ENCODE results near the gene FRMD5. TPM values are rescaled to one million over a fixed set of nuclear protein-coding genes. Genes with fewer than 3 reads are reported as not detected.

Gene FRMD5
- total and polyA plus RNA-seq, 2 experiments from 2014 or later, result 5.9 to 10.1 TPM

- peaks cover 11% of the 10 kb centered on the region for H3K4me1 ChIP-seq (ENCODE audit: insufficient read depth)
- no peak overlapping the region for H3K27ac Mint-ChIP-seq
- 0 out of 2 replicates have a peak, but pooled peaks cover 1% of the 10 kb centered on the region for H3F3A ChIP-seq (replicated peaks; ENCODE audit: low read depth)
- no peak overlapping the region for H3K4me3 Mint-ChIP-seq
- H3K9me2 ChIP-seq (ENCODE audit: insufficient read depth), result no peaks in the 10 kb centered on the region
- H2AFZ ChIP-seq, result no peak overlapping the region
- H3K4me1 Mint-ChIP-seq, result peaks cover 17% of the 10 kb centered on the region
- H3K4me3 ChIP-seq, result no peak overlapping the region
- no peak for TF ChIP-seq ZNF114 (CRISPR knock-in tag; IDR thresholded peaks at IDR 0.05)
- no peak for TF ChIP-seq NANOG (IDR thresholded peaks at IDR 0.05; ENCODE audit: borderline replicate concordance)
- TF ChIP-seq ETS1 (IDR thresholded peaks at IDR 0.05), result no peak
- no peak for TF ChIP-seq STAT1 (IDR thresholded peaks at IDR 0.05; ENCODE audit: unreplicated experiment)
- no peak for TF ChIP-seq CTCF (conservative IDR thresholded peaks at IDR 0.05; ENCODE audit: low read depth in 2 of 2)
- no peak for TF ChIP-seq ZNF462 (CRISPR knock-in tag; IDR thresholded peaks at IDR 0.05)
- no peak for TF ChIP-seq POLR2AphosphoS5 (IDR thresholded peaks at IDR 0.05; ENCODE audit: low read depth)
- TF ChIP-seq REST (IDR thresholded peaks at IDR 0.05; ENCODE audit: unreplicated experiment), result no peak
- no peak for TF ChIP-seq EZH2 (IDR thresholded peaks at IDR 0.05; ENCODE audit: low read depth, unreplicated experiment)
- no peak for TF ChIP-seq ZNF331 (CRISPR knock-in tag; IDR thresholded peaks at IDR 0.05; ENCODE audit: low read depth)
- TF ChIP-seq JUNB (IDR thresholded peaks at IDR 0.05; ENCODE audit: unreplicated experiment), result no peak
- no peaks in the 10 kb centered on the region for H3K27me3 ChIP-seq (ENCODE audit: insufficient read depth)
- no peak overlapping the region for H3K27ac ChIP-seq (ENCODE audit: low read depth)
- H3K36me3 Mint-ChIP-seq (ENCODE audit: low read depth), result peaks cover 16% of the 10 kb centered on the region; the same call in 2 of the 3 replicates
- H4K20me1 ChIP-seq (replicated peaks; ENCODE audit: insufficient read depth), result no peaks in the 10 kb centered on the region
- ATAC-seq (no peak), DNase-seq (ENCODE audit: low spot score) (no peak)
- H3K79me2 ChIP-seq (replicated peaks; ENCODE audit: insufficient read depth), result no peaks in the 10 kb centered on the region
- H3K27me3 Mint-ChIP-seq (ENCODE audit: insufficient read depth, low read depth, poor library complexity), result peaks cover 6% of the 10 kb centered on the region
- H3K9me3 Mint-ChIP-seq, result no peaks in the 10 kb centered on the region
- no peak overlapping the region for H3K4me2 ChIP-seq
- no peaks in the 10 kb centered on the region; the same call in 1 of the 2 replicates for H3K36me3 ChIP-seq (ENCODE audit: insufficient read depth)
Observed at GRCh38 chr15:43877371-43877770, 317.7 kb downstream of the FRMD5 start.

Data from GM23338 (cell line).